NCI-H460 (cell line): ENCODE measurements around the gene GLTP. TPM values are rescaled to one million over a fixed set of nuclear protein-coding genes. Genes with fewer than 3 reads are reported as not detected.

Experiments
- DNase-seq: peaks from one replicate; pipeline ENCODE4 v3.0.0-alpha.2; 2016; ENCODE audit warnings: low read depth; ENCODE audit errors: extremely low read depth
- total RNA-seq: library from RNA; depleted of rRNA; stranded (reverse); fragments of >200 nt; shearing (Covaris generic); gene quantifications from 2 replicates; pipeline ENCODE4 v1.2.3, GENCODE V29; 2014

The GLTP gene
- total RNA-seq, 1 experiment from 2014 or later = 139 TPM

DNA sequence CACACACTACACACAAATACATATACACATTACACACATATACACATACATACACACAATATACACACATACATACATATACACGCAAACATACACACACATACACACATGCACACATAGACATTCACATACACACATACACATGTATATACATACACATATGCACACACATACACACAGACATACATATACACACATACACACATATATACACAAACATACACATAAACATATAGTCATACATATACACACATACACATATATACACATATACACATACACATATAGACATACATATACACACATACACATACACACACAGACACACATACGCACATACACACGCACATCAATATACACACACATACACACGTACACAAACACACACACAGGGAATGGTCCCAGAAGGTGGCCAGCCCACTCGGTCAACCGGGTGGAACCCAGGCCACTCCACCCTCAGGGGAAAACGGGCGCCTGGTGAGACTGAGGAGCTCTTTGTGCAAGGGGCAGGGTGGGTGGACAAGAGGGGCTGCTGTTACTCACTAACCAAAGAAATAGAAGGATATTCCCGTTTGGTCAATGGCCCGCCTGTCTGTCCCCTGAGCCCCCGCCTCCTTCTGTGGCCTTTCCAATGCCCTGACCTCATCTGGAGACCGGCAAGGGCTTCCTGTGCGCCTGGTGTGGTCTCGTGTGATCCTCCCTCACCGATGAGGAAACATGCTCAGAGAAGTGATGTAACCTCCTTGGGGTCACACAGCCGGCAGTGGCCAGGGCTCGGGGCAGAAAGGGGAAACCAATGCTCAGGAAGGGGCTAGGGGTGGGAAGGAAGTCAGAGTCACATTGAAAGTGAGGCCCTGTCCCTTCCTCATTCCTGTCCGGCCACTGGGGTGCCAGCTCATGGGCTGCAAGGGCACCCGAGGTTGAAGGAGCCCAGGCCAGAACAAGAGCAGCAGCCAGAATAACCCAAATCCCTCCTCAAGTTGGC lies 52.5 kb downstream of the GLTP start:
- DNase-seq = no peak

DNA sequence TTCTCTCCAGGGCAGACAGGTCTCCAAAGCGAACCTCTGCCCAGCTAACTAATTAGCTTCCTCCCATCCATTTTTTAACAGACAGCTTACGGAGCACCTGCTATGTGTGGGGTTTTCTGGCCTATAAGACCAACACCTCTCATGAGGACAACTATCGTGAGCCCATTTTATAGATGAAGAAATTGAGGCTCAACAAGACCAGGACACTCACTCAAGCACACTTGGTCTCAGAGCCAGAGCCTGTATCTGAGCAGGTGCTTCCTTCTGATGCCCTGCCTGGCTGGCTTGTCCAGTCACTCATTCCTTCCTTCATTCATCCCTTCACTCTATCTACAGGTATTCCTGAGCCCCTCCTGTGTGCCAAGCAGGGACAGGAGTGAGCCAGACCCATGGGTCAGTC lies 53.3 kb downstream of the GLTP start:
- no peak for DNase-seq

DNA sequence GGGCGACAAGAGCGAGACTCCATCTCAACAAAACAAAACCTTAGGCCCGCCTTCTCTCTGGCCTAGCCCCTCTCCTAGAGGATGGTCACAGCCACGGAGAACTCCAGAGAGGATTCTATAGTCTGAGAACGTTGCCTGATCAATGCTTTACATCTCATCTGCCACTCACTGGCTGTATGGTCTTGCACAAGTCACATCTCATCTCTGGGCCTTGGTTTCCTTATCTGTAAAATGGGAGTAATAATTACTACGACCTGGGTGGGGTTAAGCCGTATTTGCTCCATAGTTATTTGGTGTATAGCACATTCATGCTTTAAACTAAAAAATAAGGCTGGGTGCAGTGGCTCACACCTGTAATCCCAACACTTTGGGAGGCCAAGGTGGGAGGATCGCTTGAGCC lies 55.6 kb downstream of the GLTP start:
- DNase-seq = no peak

DNA sequence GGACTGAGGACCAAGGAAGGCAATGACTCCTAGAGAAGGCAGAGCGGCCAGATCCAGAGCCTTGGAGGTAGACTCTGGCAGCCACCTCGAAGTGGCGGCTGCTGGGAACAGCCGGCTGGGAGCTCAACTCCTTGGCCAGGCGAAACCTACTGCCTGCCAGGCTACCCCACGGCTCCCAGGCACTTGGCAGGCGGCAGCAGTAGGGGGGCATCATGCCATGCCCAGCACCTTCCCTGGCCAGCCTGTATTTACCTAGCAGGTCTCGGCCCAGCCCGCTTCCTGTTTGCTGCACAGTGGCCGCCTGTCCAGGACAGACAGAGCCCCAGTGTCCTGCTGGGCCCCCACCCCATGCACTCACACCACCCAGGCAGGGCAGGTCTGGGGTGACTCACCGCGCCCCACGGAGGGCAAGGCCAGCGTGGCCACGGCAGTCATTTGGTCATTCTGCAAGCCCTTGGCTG lies 57.4 kb downstream of the GLTP start:
- no peak for DNase-seq

DNA sequence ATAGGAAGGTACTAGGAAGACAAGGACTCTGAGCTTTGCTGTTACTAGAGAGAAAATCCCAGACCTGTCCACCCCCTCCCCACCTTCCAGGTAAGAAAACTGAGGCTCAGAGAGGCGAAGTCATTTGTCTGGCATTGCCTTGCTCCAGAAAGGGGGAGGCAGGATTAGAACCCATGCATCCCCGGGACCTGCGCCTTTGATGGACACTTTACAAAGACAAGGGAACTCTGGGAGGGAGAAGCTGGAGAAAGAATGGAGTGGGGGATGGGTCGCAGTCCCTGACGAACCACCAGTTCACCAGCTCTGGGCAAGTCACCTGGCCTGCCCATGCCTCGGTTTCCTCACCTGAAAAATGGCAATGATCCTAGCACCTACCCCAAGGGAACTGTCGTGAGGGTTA lies 57.9 kb downstream of the GLTP start:
- DNase-seq = no peak

DNA sequence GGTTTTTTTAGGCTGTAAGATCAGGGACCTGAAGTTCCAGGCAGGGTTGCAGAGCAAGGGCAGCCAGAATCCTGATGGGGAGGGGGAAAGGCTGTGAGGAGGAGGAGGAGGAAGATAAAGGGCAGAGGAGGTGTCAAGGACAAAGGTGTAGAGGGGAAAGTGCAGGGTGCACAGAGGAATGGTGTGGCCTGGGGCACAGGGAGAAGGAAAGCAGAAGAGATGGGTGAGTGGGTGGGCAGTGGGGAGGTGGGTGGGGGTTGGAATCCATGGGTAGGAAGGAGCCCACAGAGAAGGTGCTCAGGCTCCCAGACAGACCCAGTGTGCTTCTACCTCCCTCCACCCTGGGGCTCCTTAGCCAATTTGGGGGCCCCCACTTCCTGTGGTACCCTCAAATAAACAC lies 58.4 kb downstream of the GLTP start:
- no peak for DNase-seq

DNA sequence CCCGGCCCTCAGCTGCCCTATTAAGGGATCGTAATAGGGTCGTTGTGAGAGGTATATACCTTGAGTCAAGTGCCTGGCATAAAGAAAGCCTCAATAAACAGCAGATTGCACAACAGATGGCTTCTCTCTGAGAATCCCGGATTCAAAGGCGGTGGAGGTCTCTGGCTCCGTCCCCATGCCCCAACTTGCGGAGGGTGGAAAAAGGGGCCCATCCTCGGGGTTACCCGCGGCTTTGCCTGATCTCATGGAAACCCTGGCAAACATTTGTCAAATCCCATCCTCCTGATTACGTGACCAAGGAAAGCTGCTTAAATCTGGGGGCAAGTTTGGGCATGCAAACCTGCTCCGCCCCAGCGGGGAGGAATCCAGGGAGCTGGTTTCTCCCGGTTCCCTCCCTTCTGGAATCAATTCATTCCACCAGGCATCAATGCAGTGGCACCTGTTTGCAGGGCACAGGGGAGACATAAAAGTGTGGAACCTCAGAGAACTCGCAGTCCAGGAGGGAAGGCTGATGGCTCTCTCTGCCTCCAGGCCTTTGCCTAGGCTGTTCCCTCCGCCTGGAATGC lies 59.4 kb downstream of the GLTP start:
- DNase-seq = no peak

DNA sequence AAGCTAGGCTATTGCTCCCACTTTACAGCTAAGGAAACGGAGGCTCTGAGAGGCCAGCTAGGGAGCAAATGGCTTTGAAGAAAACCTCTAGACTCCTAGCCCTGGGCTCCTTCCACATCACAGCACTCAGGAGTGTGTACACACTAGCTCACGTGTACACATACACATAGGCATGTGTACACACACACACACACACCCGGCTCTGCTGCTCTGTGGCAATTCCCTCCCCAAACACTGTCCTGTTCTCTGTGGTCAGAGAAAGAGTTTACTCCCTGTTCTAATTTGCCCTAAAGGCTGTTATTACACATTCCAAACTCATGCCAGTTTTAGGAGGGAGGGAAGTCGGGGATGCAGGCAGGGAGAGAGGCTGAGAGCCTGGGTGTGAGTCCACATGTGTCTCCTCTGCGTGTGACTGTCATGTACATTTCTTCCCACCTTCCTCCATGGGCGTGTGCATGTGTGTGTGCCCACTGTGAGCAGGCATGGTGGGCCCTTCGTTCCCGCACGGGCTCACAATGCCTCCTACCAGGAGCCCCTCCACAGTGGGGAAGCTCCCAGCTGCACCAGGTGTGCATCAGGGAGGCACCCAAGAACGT lies 61.3 kb downstream of the GLTP start:
- DNase-seq = no peak

DNA sequence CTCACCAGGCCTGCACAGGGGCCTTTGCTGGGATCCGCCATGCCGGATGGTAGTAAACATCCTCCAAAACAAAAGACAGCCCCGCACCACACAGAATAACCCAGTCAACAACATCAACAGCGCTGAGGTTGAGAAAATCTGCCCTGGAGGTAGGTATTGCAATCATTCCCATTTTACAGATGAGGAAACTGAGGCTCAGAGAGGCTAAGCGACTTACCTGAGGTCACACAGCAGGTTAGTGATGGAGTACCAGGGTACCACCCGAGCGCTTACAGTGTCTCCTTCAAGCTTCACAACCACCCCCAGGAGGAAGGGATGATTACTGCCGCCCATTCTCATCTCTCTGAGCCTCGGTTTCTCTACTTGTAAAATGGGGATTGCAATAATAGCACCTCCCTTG lies 62.1 kb downstream of the GLTP start:
- no peak for DNase-seq

DNA sequence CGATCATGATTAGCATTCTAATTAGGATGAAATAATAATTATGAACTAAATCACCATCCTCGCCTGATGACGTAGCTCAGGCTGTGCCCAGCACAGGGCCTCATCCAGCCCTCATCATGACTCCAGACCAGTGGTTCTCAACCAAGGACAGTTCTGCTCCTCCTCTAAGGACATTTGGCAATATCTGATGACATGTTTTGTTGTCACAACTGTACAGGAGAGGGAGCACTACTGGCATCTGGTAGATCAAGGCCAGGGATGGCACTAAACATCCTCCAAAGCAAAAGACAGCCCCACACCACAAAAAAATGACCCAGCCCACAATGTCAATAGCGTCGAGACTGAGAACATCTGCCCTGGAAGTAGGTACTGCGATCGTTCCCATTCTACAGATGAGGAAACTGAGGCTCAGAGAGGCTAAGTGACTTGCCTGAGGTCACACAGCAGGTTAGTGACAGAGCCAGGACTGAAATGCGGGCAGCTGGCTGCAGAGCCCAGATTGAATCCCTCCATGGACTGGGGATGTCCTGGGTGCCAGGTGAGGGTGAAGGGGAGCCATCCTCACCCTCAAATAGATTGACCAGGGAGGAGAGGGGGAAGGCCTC lies 62.6 kb downstream of the GLTP start:
- no peak for DNase-seq

DNA sequence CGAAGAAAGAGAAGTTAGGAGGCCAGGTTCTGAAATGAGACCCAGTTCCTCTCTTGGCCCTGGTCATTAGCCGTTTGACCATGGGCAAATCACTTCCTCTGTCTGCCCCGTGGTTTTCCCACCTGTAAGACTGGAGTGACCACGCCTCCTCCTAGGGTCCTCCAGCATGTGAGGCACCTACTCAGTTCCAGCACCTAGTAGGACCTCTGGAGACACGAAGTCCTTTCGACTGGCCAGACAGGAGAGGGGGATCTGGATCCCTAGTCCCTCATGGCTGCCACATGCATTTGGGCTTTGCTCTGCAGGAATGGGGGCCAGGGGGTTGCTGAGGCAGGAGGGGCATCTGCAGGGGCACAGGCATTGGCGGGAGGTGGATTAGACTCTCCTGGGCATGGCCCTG lies 63.5 kb downstream of the GLTP start:
- DNase-seq = no peak

DNA sequence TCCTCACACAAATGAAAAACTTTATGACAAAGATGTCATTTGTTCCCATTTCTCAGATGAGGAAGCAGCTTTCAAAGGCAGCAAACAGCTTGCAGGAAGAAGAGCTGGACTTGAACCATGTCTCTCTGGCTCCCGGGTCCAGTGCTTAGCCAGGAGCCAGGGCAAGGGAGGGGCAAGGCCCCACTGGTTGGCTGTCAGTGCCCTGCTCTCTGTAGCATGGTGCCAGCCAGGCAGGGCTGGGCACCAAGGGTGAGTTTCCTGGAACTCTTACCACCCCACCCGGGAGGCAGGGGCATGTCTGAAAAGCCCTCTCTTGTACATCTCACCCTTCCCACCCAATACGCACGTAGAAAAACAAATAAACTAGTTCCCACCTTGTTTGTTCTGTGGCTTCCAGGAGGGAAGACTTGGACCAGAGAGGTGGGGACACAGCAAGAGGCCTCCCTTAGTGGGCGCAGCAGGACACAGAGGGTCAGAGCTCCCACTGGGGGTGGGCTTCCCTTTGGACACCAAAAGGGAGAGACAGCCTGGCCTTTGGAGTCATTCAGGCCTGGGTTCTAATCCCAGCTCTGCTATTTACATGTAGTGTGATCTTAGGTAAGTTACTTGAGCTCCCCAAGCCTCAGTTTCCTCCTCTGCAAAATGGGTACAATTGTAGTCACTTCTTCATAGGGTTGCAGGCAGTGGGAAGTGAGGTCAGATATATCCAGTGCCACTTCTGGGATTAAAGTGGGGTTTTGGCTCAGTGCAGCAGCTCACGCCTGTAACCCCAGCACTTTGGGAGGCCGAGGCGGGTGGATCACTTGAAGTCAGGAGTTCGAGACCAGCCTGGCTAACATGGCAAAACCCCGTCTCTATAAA lies 64.4 kb downstream of the GLTP start:
- DNase-seq = no peak

DNA sequence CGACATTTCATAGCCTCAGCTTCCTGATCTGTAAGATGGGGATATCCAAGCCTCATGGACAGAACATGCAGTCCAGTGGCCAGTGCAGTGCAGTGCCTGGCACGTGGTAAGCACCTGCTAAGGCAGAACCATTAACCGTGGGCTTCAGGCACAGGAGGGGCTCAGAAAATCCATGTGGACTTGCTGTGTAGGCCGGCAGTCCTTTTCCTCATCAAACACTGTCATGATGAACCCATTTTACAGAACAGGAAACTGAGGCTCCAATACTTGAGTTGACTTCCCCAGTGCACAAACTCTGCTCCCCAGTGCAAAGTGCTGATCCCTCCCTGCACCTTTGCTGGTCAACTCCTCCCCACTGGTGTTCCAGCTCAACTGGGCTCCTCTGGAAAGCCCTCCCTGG lies 65.1 kb downstream of the GLTP start:
- DNase-seq = no peak

DNA sequence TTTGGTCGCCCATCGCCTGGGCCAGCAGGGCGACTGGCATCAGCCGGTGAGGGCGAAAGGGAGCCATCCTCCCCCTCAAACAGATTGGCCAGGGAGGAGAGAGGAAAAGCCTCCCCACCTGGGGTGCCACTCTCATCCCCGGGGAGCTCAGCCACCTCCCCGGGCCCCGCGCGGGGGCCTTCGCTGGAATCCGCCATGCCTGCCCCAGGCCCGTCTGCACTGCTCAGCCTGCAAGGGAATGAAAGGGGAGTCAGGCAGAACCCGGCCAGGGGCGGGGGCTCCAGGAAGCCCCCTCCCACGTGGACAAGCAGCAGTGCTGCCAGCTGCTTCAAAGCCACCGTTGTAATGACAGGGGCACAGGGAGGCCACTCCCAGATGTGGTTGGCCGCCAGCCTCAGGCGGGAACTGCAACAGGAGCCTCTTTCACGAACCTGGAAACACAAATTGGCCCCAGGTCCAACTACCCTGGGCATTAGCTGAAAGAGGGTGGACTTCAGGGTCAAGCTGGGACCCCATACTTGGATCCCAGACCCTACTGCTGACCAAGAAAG lies 65.7 kb downstream of the GLTP start:
- no peak for DNase-seq

DNA sequence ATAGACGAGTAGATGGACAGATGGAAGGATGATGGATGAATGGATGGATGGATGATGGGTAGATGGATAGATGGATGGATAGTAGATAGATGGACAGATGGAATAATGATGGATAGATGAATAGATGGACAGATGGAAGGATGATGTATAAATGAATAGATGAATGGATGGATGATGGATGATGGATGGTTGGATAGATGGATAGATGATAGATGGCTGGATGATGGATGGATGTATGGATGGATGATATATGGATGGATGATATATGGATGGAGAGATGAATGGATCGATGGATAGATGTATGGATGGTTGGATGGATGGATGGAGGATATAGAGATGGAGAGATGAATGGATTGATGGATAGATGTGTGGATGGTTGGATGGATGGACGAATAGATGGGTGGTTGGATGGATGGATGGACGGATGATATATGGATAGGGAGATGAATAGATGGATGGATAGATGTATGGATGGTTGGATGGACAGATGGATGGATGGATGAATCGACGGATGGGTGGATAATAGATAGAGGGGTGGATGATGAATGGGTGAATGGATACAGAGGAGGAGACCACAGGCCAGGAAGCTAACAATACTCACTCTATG lies 66.4 kb downstream of the GLTP start:
- DNase-seq = no peak

DNA sequence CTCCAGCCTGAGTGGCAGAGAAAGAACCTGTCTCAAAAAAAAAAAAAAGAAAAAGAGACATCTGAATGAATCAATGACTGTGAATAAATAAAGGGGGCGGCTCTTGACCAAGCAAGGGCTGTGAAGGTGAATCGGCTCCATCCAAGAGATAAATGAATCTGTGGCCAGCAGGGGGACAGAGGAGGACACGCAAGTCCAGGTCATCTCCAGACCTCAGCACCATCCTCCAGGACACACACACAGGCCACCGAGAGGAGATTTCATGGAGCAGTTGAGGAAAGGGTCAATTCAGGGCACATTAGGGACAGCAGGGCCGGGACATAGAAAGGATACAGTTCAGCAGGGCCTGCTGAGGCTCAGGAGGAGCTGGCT lies 68.7 kb downstream of the GLTP start:
- no peak for DNase-seq

DNA sequence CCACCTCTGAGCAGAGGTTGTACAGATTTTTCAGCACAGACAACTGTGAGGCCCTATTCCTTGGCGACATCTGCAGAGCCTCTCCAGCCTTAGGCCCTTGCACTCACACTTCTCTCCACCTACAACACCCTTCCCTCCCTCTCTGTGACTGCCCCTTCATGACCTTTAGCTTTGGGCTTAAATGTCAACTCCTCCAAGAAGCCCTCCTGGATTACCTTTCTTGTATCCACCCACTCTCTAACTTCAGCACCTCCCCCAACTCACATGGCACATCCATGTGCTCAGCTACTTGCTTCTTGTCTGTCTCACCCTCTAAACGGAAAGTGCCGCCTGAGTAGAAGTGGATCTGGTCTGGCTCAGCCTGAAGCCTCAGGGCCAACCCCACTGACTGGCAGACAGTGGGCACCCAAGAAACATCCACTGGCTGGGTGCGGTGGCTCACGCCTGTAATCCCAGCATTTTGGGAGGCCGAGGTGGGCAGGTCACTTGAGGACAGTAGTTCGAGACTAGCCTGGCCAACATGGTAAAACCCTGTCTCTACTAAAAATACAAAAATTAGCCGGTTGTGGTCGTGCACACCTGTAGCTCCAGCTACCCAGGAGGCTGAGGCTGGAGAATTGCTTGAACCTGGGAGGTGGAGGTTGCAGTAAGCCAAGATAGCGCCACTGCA lies 69.3 kb downstream of the GLTP start:
- DNase-seq = no peak

DNA sequence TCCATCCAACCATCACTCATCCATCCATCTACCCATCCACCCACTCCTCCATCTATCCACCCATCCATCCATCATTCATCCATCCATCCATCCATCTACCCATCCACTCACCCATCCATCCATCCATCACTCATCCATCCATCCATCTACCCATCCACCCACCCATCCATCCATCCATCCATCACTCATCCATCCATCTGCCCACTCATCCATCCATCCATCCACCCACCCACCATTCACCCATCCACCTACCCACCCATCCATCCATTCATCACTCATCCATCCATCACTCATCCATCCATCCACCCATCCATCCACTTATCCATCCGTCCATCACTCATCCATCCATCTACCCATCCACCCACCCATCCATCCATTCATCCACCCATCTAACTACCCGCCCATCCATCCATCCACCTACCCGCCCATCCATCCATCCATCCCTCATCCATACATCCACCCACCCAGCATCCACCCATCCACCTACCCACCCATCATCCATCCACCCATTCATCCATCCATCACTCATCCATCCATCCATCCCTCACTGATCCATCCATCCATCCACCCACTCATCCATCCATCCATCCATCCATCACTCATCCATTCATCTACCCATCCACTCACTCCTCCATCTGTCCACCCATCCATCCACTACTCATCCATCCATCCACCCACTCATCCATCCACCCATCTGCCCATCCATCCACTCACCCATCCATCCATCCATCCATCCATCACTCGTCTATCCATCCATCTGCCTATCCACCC lies 71.3 kb downstream of the GLTP start:
- DNase-seq = no peak
